PC-3 (cell line): ENCODE measurements around the gene EPS8L2. TPM values are rescaled to one million over a fixed set of nuclear protein-coding genes. Genes with fewer than 3 reads are reported as not detected.

Experiments
- ATAC-seq: fragments of 200-7000 bp; cut with Tn5 transposase; 2 replicates; pipeline ENCODE4 v1.9.1; 2020; ENCODE audit warnings: mild to moderate bottlenecking, moderate library complexity
- BruUV-seq: library from RNA; stranded (reverse); fragments of 400-500 nt; replicated peaks from 2 replicates; lab custom pipeline; 2021; lab: Mats Ljungman, UMichigan
- CTCF ChIA-PET: fragments of 300-600 bp; sonication (Branson Sonifier 250); formaldehyde crosslinking; loops from one replicate; lab custom pipeline; 2022; ENCODE audit warnings: antibody characterized with exemption; lab: Charles Lee
- POLR2A ChIA-PET: fragments of 300-600 bp; sonication (Branson Sonifier 250); formaldehyde crosslinking; loops from one replicate; lab custom pipeline; 2022; ENCODE audit warnings: antibody characterized with exemption; ENCODE audit not compliant: unreplicated experiment; lab: Charles Lee
- DNase-seq: peaks from one replicate; pipeline ENCODE4 v3.0.0-alpha.2; 2015
- H2AFZ ChIP-seq: fragments of 300-600 bp; sonication (generic); 2 replicates; pipeline ENCODE4 v1.6.0; 2016; ENCODE audit warnings: antibody characterized with exemption, low read length
- H3F3A ChIP-seq: fragments of 300-600 bp; sonication (generic); one replicate; pipeline ENCODE4 v1.6.0; 2017; ENCODE audit warnings: antibody characterized with exemption, low read length, control low read depth, mild to moderate bottlenecking; ENCODE audit not compliant: unreplicated experiment
- H3K27ac ChIP-seq: fragments of 300-600 bp; sonication (generic); 2 replicates; pipeline ENCODE4 v1.5.1; 2016; ENCODE audit warnings: mild to moderate bottlenecking, low read length
- H3K27me3 ChIP-seq: fragments of 300-600 bp; sonication (generic); 2 replicates; pipeline ENCODE4 v1.6.1; 2016; ENCODE audit warnings: low read length, mixed read lengths
- H3K36me3 ChIP-seq: fragments of 300-600 bp; sonication (generic); 2 replicates; pipeline ENCODE4 v1.6.1; 2016; ENCODE audit warnings: low read depth, mixed run types, low read length, mixed read lengths
- H3K4me1 ChIP-seq: fragments of 300-600 bp; sonication (generic); 2 replicates; pipeline ENCODE4 v1.5.1; 2016; ENCODE audit warnings: low read length; ENCODE audit not compliant: insufficient read depth
- H3K4me2 ChIP-seq: fragments of 300-600 bp; sonication (generic); 2 replicates; pipeline ENCODE4 v1.6.0; 2016; ENCODE audit warnings: low read length
- H3K4me3 ChIP-seq: fragments of 300-600 bp; sonication (generic); 2 replicates; pipeline ENCODE4 v1.5.1; 2016; ENCODE audit warnings: mild to moderate bottlenecking, low read length, mixed read lengths
- H3K79me2 ChIP-seq: fragments of 300-600 bp; sonication (generic); 2 replicates; pipeline ENCODE4 v1.6.1; 2017; ENCODE audit warnings: low read length, mixed read lengths
- H3K9ac ChIP-seq: fragments of 300-600 bp; sonication (generic); 2 replicates; pipeline ENCODE4 v1.6.0; 2016; ENCODE audit warnings: mild to moderate bottlenecking, low read length
- H3K9me2 ChIP-seq: fragments of 300-600 bp; sonication (generic); replicated peaks from 2 replicates; pipeline ENCODE4 v1.6.1; 2016; ENCODE audit warnings: mixed run types, low read length, mixed read lengths
- H3K9me3 ChIP-seq: fragments of 300-600 bp; sonication (generic); 2 replicates; pipeline ENCODE4 v1.6.1; 2016; ENCODE audit warnings: low read length, mixed read lengths
- H4K20me1 ChIP-seq: fragments of 300-600 bp; sonication (generic); 2 replicates; pipeline ENCODE4 v1.6.1; 2016; ENCODE audit warnings: low read length, mixed read lengths
- EZH2 ChIP-seq: fragments of 300-600 bp; sonication (generic); IDR thresholded peaks from one replicate; pipeline ENCODE4 v1.6.1; 2017; ENCODE audit warnings: antibody characterized with exemption, mild to moderate bottlenecking, low read length; ENCODE audit not compliant: unreplicated experiment
- EZH2phosphoT487 ChIP-seq: fragments of 300-600 bp; sonication (generic); IDR thresholded peaks from 2 replicates; pipeline ENCODE4 v1.6.1; 2018; ENCODE audit warnings: mild to moderate bottlenecking, antibody characterized with exemption, low read length, borderline replicate concordance
- intact Hi-C: fragments of 100-400 bp; cut with micrococcal nuclease; formaldehyde crosslinking; loops from 2 replicates; pipeline ENCODE4 v1.9.0; 2023
- total RNA-seq: library from RNA; depleted of rRNA; stranded (reverse); fragments of >200 nt; gene quantifications from 2 replicates; pipeline ENCODE4 v1.2.3, GENCODE V29; 2014
- TF ChIP-seq, protein P1 (sequence below): fragments of 300-600 bp; sonication (generic); conservative IDR thresholded peaks from 2 replicates; pipeline ENCODE4 v1.5.1; 2017; ENCODE audit warnings: antibody characterized with exemption, low read depth, mild to moderate bottlenecking, low read length

The EPS8L2 gene
- total RNA-seq, 1 experiment from 2014 or later, result 127 TPM

DNA sequence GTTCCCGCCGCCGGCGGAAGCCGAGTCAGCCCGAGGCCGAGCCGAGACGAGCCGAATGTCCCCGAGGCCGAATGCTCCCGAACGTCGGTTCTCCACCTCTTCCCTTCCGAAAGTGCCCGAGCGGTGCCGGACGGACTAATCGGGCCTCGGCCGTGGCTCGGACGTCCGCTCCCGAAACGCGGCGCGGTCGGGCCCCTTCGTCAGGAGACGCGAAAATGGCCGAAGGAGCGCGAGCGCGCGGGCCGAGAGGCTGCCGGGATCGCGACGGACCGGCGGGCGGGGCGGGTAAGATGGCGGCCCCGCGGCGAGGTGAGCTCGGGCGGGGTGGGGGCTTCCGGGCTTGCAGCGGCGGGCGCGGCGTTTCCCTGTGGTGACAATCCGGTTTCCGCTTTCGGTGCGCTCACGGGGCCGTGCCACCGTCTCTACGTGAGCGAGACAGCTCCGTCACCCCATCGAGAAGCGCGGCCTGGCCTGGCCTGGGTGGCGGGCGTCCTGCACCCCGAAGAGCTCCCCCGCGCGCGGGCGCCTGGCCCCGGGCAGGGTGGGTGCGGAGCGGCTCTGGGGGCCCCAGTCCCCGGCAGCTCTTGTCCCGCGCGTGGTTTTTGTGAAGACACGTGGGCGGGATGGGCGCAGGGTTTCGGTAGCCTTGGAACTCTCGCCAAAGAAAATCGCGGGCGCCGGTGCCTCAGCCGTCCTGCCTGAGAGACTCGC is 10.3 kb upstream of the EPS8L2 start, which contains the start of gene TMEM80:
TMEM80 (plus strand) TSS at position 279 of the 711 bp plus-strand sequence; CDS start at position 291, 12 bp downstream.
- BruUV-seq, result TSS peak; percentile 56
- H3K79me2 ChIP-seq, result peaks cover 72% of the 10 kb centered on the region
- DNase-seq (peak; percentile 98), ATAC-seq (peak; percentile 78)
- ChIA-PET CTCF (interaction anchor here (1.6 kb wide), 1 partner anchor 32 kb away, joined by 11 read pairs; no protein-coding TSS in a partner anchor), POLR2A (interaction anchor here (0.5 to 1.0 kb wide), 2 partner anchors 67 to 82 kb away, joined by 3 to 16 read pairs; partner anchors contain the start of gene GATD1)
- peak within 1 kb of the TSS; percentile 85 for H2AFZ ChIP-seq
- H3K27me3 ChIP-seq, result no peaks in the 10 kb centered on the region
- H3F3A ChIP-seq, result no peaks in the 10 kb centered on the region
- H3K4me1 ChIP-seq, result peaks cover 35% of the 10 kb centered on the region
- H4K20me1 ChIP-seq, result no peaks in the 10 kb centered on the region
- H3K9me2 ChIP-seq, result no peaks in the 10 kb centered on the region
- H3K4me3 ChIP-seq, result peak within 1 kb of the TSS; percentile 86
- intact Hi-C loops, result loop anchor here (1.0 kb wide), 1 partner anchor 33 kb away; no protein-coding TSS in a partner anchor
- peak within 1 kb of the TSS; percentile 88 for H3K27ac ChIP-seq
- H3K36me3 ChIP-seq, result peaks cover 3% of the 10 kb centered on the region; the same call in 1 of the 2 replicates
- peak within 1 kb of the TSS; percentile 83 for H3K4me2 ChIP-seq
- peak within 1 kb of the TSS; percentile 100 for H3K9ac ChIP-seq
- no peaks in the 10 kb centered on the region for H3K9me3 ChIP-seq
- TF ChIP-seq, protein P1, sequence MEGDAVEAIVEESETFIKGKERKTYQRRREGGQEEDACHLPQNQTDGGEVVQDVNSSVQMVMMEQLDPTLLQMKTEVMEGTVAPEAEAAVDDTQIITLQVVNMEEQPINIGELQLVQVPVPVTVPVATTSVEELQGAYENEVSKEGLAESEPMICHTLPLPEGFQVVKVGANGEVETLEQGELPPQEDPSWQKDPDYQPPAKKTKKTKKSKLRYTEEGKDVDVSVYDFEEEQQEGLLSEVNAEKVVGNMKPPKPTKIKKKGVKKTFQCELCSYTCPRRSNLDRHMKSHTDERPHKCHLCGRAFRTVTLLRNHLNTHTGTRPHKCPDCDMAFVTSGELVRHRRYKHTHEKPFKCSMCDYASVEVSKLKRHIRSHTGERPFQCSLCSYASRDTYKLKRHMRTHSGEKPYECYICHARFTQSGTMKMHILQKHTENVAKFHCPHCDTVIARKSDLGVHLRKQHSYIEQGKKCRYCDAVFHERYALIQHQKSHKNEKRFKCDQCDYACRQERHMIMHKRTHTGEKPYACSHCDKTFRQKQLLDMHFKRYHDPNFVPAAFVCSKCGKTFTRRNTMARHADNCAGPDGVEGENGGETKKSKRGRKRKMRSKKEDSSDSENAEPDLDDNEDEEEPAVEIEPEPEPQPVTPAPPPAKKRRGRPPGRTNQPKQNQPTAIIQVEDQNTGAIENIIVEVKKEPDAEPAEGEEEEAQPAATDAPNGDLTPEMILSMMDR, result no peak
- TF ChIP-seq EZH2 (no peak), EZH2phosphoT487 (no peak)

DNA sequence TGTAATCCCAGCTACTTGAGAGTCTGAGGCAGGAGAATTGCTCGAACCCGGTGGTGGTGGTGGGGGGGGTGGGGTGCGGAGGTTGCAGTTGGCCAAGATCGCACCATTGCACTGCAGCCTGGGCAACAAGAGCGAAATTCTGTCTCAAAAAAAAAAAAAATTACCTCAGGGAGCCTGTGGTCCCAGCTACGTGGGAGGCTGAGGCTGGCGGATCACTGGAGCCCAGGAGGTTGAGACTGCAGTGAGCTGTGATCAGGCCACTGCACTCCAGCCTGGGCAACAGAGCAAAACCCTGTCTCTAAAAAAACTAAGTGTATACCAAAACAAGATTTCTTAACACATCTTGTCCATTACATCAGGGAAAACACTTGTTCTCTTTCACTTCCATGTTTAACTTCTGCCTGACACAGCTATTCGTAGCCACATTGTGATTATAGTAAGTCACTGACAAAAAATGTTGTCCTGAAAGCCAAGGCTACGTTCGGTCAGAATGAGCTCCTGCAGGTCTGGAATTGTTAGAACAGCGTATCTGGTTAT is 9.0 kb upstream of the EPS8L2 start:
- Histone ChIP-seq H3K36me3 (no peaks in the 10 kb centered on the region; the same call in 1 of the 2 replicates), H3K4me1 (peaks cover 35% of the 10 kb centered on the region), H3K79me2 (peaks cover 59% of the 10 kb centered on the region), H2AFZ (no peak overlapping the region), H3K9me3 (no peaks in the 10 kb centered on the region), H3K9me2 (no peaks in the 10 kb centered on the region), H3K4me3 (peak overlapping the region; percentile 86; the same call in 1 of the 2 replicates), H3K27ac (0 out of 2 replicates have a peak overlapping the region, but pooled peaks have one; percentile 39), H3K27me3 (no peaks in the 10 kb centered on the region), H3F3A (no peaks in the 10 kb centered on the region), H4K20me1 (no peaks in the 10 kb centered on the region), H3K9ac (peak overlapping the region; percentile 100; the same call in 1 of the 2 replicates), H3K4me2 (peak overlapping the region; percentile 83)
- TF ChIP-seq, protein P1, result no peak
- TF ChIP-seq EZH2phosphoT487 (no peak), EZH2 (no peak)
- ChIA-PET POLR2A (no interaction called here), CTCF (interaction anchor here (0.6 to 1.6 kb wide), 3 partner anchors 10 to 34 kb away, joined by 3 to 11 read pairs (median 4); no protein-coding TSS in a partner anchor)
- DNase-seq (peak; percentile 42), ATAC-seq (no peak)
- intact Hi-C loops, result loop anchor here (1.0 kb wide), 1 partner anchor 31 kb away; no protein-coding TSS in a partner anchor
- no TSS peak for BruUV-seq
